GM18502 (cell line): Measurements from ENCODE around the gene CCL5.

Source experiments
- ATAC-seq: cut with Tn5 transposase; IDR thresholded peaks from one replicate; pipeline ENCODE4 v1.9.1; 2021; ENCODE audit warnings: mild to moderate bottlenecking; ENCODE audit not compliant: unreplicated experiment, poor library complexity

Gene CCL5

DNA sequence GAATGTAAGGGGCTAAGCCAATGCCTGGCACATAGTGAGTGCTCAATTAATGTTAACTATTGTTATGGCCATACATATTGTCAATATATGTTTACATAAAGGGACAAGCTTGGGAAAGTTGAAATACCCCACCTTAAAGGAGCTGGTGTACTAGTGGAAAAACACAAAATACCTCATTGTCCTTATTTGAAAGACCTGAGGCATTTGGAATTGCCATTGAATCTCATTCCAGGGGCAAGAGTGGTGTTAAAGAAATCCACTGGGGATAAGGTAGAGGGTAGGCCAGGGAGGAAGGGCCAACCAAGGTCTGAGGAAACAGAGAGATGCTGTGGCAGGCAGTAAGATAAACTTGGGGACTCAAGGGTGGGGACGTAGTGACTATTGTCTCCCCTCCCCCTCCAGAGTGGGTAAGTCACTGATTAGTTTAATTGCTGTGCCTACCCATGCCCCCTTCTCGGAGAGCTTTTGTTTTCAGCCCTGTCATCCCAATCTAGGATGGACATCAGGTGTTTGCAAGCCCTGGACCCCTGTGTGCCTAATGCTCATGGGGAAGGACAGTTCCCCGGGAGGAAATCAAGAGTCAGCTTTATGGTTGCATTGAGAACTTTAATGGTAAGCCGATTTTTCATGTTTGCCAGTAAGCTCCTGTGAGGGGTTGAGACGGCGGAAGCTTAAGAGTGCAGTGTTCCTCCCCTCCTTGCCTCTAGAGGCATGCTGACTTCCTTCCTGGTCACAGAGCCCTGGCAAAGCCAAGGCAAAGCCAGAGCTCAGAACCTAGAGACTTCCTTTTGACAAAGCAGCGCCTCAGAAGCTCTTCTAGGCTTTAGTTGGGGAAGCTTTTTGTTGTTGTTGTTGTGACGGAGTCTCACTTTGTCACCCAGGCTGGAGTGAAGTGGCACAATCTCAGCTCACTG, 9.0 kb downstream of the CCL5 start:
- ATAC-seq: no peak

DNA sequence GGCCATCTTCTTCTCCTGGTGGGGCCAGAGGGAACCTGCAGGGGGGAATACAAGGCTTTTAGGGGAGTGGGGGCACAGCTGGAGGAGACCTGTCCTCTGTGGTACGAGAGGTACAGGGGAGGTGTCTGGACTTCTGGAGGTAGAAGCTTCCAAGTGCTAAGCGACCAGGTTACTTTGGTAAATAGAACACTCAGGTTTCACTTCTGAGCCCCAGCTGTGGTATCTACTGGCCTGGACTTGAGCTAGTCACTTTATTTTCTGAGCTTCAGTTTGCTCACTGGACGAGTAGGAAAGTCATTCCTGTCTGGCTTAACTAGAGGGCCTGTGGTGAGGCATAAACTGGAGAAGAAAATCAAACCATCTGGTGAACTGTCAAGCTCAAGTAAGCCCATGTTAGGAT, 11.4 kb downstream of the CCL5 start, which contains the start of gene HEATR9:
TSS of gene HEATR9 (minus strand) at position 155 of the 400 bp plus-strand sequence. CDS start at position 6, 149 bp downstream.
- no peak for ATAC-seq

DNA sequence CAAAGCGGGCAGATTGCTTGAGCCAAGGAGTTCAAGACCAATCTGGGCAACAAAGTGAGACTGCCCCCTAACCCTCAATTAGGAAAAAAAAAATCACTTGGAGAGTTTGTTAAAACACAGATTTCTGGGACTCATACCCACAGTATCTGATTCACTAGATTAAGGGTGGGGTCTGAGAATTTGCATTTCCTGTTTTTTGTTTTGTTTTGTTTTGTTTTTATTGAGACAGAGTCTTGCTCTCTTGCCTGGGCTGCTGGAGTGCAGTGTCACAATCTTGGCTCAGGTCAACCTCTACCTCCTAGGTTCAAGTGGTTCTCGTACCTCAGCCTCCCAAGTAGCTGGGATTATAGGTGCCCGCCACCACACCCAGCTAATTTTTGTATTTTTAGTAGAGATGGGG, 12.6 kb downstream of the CCL5 start:
- no peak for ATAC-seq

DNA sequence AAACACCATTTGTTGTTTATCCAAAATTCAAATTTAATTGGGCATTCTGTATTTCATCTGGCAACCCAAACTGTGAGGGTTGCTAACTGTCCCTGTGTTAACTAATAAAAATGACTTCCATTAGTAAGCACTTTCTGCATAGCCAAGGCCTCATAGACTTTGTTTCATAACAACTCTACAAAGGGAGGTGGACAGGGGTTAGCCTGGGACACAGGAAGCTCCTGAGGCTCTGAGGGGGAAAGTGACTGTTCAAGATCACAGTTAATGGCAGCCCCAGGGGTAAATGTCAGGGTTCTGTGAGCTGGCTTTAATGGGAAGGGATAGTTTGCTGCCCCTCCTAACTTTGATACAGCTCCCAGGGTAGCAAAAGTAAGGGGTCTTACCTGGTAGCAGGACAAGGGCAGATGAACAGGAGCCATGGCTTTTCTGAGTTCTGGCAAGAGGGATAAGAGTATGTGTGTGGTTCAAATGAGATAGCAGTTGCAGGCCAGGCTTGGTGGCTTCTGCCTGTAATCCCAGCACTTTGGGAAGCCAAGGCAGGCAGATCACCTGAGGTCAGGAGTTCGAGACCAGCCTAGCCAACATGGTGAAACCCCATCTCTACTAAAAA, 13.7 kb downstream of the CCL5 start:
- ATAC-seq: no peak

DNA sequence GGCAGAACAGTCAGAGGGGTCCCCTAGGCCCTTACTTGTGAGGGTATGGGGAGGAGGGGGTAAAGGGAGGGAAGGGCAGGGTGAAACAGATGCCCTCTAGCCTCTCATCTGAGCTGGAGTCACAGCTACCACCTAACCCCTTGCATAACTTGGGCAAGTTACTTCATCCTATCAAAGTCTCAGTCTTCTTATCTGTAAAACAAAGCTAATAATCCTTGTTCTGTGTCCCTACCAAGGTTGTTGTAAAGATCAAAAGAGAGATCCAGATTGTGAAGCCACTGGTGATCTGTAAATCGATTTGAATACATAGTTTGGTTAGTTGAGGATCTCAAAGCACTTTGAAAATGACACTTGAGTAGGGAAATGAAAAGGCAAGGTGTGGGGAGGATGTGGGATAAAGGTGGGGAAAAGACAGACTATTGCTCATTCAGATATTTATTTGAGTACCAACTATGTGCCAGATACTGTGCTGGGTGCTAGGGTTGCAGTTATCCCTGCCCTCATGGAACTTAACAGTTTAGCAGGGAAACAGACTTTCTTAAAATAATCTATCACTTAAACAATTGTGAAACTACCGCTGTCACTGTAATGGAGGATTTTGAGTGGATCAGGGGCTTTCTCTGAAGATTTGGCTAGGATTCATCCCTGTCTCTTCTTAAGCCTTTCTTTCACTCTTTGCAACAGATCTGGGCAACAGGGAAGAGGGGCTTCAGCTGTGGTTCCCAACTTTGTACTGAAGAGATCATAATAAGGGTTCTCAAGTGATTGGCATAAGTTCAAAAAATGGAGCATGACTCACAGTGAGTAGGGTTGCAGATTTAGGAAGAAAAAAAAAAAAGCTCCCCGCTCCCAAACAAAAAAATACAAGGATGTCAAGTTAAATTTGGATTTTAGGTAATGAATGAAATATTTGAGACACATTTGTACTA, 14.5 kb downstream of the CCL5 start:
- no peak for ATAC-seq

DNA sequence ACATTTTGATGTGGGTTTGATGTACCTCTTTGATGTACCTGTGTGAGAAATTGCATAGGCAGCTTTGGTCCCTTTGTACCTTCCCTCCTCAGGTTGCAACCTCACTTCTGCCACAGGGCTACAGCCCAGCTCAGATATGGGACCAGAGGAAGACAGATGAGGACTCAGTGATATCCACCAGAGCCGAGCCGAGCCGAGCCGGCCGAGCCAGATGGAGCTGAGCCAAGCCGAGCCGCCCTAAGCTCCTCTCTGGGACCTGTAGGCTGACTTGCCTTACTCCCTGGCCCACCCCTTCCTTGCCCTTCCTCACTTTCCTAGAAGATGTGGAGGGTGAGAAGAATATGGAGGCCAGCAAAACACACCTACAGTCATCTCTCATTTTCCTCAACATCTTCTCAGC, 15.3 kb downstream of the CCL5 start:
- no peak for ATAC-seq

DNA sequence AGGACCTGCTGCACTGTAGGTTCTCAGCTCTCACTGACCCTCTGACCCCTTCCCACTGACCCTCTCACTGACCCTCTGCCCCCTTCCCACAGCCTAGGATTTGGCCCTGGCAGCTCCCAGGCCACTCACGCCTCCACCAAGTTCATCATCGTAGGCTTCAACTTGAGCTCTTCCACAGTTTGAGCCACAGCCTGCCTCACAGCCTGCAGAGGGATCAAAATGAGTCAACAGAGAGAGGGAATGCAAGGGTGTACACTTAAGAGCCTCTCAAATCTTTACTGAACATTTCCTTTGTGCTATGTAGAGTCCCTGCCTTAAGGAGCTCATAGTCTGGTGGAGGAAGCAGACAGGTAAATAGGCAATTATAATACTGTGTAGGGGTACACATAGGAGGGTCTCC, 23.6 kb downstream of the CCL5 start:
- ATAC-seq: no peak

DNA sequence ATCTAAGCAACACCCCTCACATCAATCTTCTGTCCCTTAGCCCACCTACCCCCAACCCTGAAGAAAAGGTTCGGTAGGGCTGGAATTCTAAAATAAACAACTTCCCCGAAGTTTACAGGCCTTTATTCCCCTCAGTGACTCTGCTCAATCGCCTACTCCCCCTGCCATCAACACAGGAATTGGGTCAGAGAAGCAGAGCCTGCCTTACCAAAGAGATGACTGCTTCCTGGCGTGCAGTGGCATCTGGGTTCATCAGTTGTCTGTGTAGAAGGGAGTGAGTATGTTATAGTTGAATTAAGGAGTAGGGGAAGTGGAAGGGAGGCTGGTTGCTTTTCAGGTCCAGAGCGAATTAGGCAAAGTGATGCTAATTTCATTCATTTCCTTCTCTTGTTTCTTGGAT, 24.2 kb downstream of the CCL5 start:
- no peak for ATAC-seq

DNA sequence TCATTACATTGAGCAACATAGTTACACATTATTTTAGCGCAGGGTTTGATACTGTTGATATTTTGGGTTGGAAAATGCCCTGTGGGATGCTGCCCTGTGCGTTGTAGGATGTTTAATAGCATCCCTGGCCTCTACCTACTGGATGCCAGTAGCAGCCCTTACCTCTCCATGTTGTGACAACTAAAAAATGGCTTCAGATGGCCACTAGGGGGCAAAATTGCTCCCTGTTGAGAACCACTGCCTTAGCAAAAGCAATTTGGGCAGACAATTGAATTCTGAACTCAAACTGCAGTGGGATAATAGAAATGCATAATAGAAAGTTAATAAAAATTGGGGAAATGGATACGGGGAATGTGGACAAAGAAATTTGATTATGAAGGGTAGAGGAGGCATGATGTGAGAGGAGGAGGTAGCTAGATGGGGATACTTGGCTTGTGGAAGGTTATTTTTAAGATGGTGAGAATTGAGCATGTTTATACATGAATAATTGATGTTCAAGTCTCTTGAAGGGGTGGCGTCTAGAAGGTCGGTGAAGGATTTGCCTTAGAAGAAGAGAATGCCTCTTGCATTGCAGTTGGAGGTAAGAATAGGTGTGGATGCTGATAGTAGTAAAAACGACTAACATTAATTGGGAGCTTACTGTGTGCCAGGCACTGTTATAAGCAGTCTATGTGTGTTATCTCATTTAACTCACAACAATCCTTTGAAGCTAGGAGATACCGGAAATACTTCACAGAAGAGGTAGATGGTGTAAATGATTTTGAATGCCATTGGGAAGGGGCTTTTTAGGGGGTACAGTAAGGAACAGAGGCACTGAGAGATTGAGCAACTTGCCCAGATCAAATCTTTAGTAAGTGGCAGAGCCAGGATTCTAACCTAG, 30.5 kb downstream of the CCL5 start:
- ATAC-seq: no peak

DNA sequence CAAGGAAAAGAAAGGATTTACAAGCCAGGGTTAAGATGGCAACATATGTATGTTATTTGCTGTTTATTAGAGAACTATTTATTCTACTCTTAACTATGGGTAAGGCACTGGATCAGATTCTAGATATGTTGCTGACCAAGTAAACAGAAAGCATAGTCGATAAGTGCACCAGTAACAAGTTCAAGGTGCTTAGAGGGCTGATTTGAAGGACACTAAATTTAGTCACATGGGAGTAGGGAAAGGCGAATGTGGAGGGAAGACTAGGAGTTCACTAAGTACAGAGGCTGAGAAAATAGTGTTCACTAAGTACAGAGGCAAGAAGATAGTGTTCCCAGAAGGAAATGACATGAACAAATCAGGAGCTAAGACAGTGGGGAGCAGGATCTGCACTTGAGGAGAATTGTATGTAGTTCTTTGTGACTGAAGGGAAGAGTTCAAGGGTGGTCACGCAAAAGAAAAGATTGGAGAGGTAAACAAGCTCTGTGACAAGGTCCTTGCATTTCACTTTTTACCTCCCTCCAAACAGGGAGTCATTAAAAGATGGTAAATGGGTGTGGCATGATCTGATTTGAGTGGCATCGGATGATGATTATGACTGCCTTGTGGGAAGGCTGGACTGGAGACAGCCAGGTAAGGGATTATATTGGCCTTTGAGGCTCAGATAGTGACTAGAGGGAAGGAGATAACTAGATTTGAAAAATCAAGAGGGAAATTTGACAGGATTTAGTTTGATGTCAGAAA, 32.4 kb downstream of the CCL5 start:
- no peak for ATAC-seq

DNA sequence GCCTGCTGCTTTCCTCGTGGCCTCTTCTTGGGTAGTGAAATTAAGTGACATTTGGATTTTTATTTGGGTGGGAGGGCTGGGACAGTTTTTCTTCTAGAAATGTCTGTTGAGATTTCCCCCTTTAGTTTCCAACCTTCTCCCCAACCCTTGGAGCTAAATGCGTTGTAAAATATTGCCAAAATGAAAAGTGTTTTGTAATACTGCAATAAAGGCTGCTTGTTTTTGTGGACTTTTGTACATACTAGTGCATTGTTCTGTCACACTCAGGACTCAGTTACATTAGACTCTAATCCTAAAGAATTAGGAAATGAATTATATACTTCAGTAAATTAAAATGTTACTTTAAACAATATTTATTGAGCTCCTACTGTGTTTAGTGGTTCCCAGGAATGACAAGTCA, 33.2 kb downstream of the CCL5 start:
- ATAC-seq: no peak

DNA sequence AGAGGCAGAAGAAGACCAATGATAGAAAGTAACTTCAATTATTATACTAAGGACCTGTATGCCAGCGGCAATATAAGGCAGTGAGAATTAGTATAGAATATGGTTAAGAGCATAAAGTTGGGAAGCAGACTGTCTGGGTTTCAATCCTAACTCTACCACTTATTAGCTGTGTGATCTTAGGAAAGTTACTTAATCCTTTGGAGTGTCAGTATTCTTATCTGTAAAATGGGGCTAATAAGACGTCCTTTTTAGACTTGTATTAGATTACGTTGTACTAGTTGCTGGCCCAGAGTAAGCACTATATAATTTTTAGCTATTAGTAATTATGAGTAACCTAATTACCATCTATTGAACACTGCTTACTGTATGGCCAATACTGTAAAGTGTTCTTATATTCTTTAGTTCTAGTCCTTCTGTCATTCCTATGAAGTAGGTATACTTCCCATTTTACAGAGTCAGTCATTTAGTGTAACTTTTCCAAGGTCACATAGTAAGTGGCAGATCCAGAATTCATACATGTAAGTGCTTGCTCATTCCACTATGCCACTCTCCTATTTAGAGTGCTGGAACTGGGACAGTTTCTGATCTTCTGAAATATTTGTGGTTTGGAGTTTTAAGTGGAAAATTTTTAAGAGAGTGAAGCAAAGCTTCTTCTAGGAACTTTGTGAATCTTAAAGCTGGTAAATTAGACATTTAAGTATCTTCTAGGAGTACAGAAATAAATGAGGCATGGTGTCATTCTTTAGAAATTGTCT, 33.9 kb downstream of the CCL5 start:
- ATAC-seq: no peak

DNA sequence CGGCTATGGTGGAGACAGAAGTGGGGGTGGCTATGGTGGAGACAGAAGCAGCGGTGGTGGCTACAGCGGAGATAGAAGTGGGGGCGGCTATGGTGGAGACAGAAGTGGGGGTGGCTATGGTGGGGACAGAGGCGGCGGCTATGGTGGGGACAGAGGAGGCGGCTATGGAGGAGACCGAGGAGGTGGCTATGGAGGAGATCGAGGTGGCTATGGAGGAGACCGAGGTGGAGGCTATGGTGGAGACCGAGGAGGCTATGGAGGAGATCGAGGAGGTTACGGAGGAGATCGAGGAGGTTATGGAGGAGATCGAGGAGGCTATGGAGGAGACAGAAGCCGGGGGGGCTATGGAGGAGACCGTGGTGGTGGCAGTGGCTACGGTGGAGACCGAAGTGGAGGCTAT, 35.6 kb downstream of the CCL5 start:
- no peak for ATAC-seq

DNA sequence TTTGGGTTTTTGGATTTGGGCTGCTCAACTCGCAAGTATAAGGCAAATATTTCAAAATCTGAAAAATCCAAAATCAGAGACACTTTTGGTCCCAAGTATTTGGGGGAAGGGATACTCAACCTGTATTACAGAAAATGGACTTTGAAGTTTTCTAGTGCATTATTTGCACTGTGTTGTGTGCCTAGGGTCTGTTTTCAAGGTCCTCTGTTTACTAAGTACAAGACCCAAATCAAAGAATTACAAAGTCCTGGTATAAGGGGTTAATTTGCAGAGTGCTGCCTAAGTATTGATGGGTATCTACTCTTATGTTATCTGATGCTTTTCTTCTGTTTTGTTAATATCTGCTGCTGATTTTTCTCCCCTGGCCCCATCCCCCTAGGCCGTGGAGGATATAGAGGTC, 36.5 kb downstream of the CCL5 start:
- no peak for ATAC-seq

DNA sequence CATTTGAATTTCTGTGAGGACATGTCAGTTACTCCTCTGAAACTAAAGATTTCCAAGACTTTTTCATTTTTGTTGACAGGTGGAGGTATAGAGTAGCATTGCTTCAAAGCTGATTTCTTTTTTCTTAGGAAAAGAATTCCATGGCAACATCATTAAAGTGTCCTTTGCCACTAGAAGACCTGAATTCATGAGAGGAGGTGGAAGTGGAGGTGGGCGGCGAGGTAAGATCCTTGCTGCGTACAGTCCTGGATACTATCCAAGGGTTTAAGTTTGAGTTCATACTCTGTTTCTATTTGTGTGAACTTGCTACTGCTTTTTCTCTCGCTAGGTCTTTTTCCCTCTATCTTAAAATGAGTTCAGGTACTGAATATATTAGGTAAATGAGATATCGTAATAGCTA, 37.9 kb downstream of the CCL5 start:
- ATAC-seq: no peak

DNA sequence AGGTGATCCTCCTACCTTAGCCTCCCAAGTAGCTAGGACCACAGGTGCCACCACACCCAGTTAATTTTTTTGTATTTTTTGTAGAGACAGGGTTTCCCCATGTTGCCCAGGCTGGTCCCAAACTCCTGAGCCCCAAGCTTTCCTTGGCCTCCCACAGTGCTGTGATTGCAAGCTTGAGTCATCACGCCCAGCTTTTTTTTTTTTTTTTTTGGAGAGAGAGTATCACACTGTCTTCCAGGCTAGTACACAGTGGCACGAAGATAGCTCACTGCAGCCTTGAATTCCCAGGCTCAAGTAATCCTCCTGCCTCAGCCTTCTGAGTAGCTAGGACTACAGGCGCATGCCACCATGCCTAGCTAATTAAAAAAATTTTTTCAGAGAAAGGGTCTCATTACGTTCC, 38.7 kb downstream of the CCL5 start:
- no peak for ATAC-seq

DNA sequence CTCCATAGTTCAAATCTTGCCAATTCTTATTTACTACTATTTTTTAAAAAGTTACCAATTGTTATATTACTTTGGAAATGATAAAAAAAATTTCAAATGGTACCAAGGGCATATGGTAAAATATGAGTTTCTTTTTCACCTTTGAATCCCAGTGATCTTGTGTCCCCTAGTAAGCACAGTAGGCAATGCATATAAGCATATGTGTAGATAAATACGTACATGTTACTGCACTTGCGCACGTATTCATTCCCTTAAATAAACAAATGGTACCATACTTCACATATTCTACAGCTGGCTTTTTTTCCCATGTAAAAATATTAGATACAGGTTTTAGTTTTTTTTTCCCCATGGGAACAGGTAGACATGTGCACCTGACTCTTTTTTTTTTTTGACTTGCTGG, 39.1 kb downstream of the CCL5 start:
- ATAC-seq: no peak

DNA sequence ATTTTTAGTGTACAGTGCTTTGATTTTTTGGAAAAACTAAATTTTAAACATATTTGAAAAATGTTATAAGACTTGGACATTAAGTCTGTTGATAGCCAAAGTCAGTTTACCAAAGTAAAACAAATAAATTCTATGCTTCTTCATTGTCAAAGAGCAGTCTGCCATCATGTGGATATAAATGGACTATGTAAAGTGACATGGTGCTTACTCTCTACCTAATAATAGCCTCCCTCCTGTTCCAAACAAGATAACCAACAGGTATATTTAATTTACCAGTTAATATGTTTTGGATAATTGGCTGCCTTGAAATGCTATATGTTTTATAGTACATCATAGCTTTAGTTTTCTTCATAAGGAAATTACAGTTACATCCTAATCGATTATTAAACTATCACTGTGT, 55.0 kb downstream of the CCL5 start:
- no peak for ATAC-seq
